H1 (cell line): ENCODE measurements around the gene TBX18. TPM values are rescaled to one million over a fixed set of nuclear protein-coding genes. Genes with fewer than 3 reads are reported as not detected.

Experiments used
- CTCF ChIA-PET: fragments of 300-600 bp; sonication (Branson Sonifier 250); formaldehyde crosslinking; loops from one replicate; lab custom pipeline; 2021; ENCODE audit not compliant: partially characterized antibody; lab: Charles Lee
- POLR2A ChIA-PET: fragments of 300-600 bp; sonication (Branson Sonifier 250); formaldehyde crosslinking; loops from one replicate; lab custom pipeline; 2021; ENCODE audit warnings: inconsistent platforms; ENCODE audit not compliant: partially characterized antibody; lab: Charles Lee
- DNase-seq, 2 experiments: peaks; one replicate each; pipeline versions ENCODE4 v3.0.0 to v3.0.0-alpha.2; 2010 to 2022; ENCODE audit warnings: low spot score in 2 of 2, low read depth in 1 of 2, mixed read lengths in 1 of 2
- FAIRE-seq: peaks from 2 replicates; lab custom pipeline; 2011; peaks lifted over from hg19 to GRCh38; lab: Jason Lieb, UNC
- H2AFZ ChIP-seq: 2 replicates; pipeline ENCODE4 v1.8.1; 2012; ENCODE audit warnings: low read length, inconsistent platforms
- H2AK5ac ChIP-seq: 2 replicates; pipeline ENCODE4 v1.6.1; 2013; ENCODE audit warnings: low read depth, low read length
- H2BK120ac ChIP-seq: replicated peaks from 2 replicates; pipeline ENCODE3; 2013; ENCODE audit warnings: low read depth, low read length, inconsistent platforms
- H2BK12ac ChIP-seq: 2 replicates; pipeline ENCODE4 v1.6.1; 2013; ENCODE audit warnings: low read depth, low read length
- H2BK15ac ChIP-seq: 2 replicates; pipeline ENCODE4 v1.6.1; 2013; ENCODE audit warnings: low read length
- H2BK20ac ChIP-seq: 2 replicates; pipeline ENCODE4 v1.6.1; 2013; ENCODE audit warnings: low read length
- H2BK5ac ChIP-seq: 2 replicates; pipeline ENCODE4 v1.6.1; 2013; ENCODE audit warnings: low read depth, low read length
- H3K14ac ChIP-seq: 2 replicates; pipeline ENCODE4 v1.6.1; 2013; ENCODE audit warnings: inconsistent platforms; ENCODE audit not compliant: insufficient read length
- H3K18ac ChIP-seq: 2 replicates; pipeline ENCODE4 v1.6.1; 2013; ENCODE audit warnings: low read length; ENCODE audit errors: extremely low read depth
- H3K23ac ChIP-seq: 2 replicates; pipeline ENCODE4 v1.6.1; 2013; ENCODE audit warnings: inconsistent platforms; ENCODE audit not compliant: insufficient read length
- H3K23me2 ChIP-seq: 2 replicates; pipeline ENCODE4 v1.6.1; 2013; ENCODE audit warnings: low read depth, low read length
- H3K27ac ChIP-seq: 2 replicates; pipeline ENCODE4 v1.6.1; 2011; ENCODE audit warnings: low read depth, low read length, inconsistent platforms
- H3K27me3 ChIP-seq, 4 experiments: replicated peaks in 1 of 4; 1 replicate in 1 of 4; 2 replicates in 3 of 4; pipeline versions ENCODE4 v1.6.1 to v1.8.1; 2011 to 2013; ENCODE audit warnings: low read length in 3 of 4, mild to moderate bottlenecking in 3 of 4, inconsistent platforms in 2 of 4, mixed read lengths in 2 of 4, moderate library complexity in 1 of 4; ENCODE audit not compliant: control insufficient read depth in 3 of 4, insufficient read depth in 3 of 4; ENCODE audit errors: extremely low read depth in 1 of 4
- H3K36me3 ChIP-seq, 4 experiments: 2 replicates each; pipeline versions ENCODE4 v1.6.1 to v1.8.1; 2011 to 2013; ENCODE audit warnings: mild to moderate bottlenecking in 4 of 4, low read length in 3 of 4, moderate library complexity in 2 of 4, control low read depth in 1 of 4, inconsistent platforms in 1 of 4; ENCODE audit not compliant: insufficient read depth in 4 of 4, control insufficient read depth in 2 of 4
- H3K4ac ChIP-seq: replicated peaks from 2 replicates; pipeline ENCODE3; 2013; ENCODE audit warnings: low read length, low read depth, mixed read lengths, inconsistent platforms; ENCODE audit not compliant: insufficient read length
- H3K4me1 ChIP-seq, 4 experiments: replicated peaks in 1 of 4; 1 replicate in 1 of 4; 2 replicates in 3 of 4; pipeline versions ENCODE4 v1.6.1 to v1.8.1; 2011 to 2013; ENCODE audit warnings: low read length in 3 of 4, inconsistent platforms in 2 of 4, mixed read lengths in 1 of 4; ENCODE audit not compliant: insufficient read depth in 4 of 4, control insufficient read depth in 3 of 4
- H3K4me2 ChIP-seq, 2 experiments: 2 replicates each; pipeline versions ENCODE4 v1.6.1 to v1.8.1; 2011 to 2013; ENCODE audit warnings: low read depth in 2 of 2, low read length in 2 of 2, control low read depth in 1 of 2, inconsistent platforms in 1 of 2, mild to moderate bottlenecking in 1 of 2; ENCODE audit not compliant: insufficient read depth in 1 of 2
- H3K4me3 ChIP-seq, 4 experiments: fragments of 200-600, 300-600 bp in 1 of 4; sonication (generic), shearing (Covaris generic), sonication (Bioruptor Twin) in 1 of 4; 2 replicates each; pipeline versions ENCODE4 v1.5.1 to v1.8.1; 2011 to 2016; ENCODE audit warnings: low read length in 4 of 4, low read depth in 3 of 4, control low read depth in 2 of 4, inconsistent platforms in 2 of 4, mild to moderate bottlenecking in 2 of 4, mixed read lengths in 1 of 4, moderate library complexity in 1 of 4; ENCODE audit not compliant: insufficient read depth in 2 of 4; ENCODE audit errors: extremely low read depth in 1 of 4
- H3K56ac ChIP-seq: replicated peaks from 2 replicates; pipeline ENCODE3; 2013; ENCODE audit warnings: low read depth, mild to moderate bottlenecking, mixed read lengths, low read length, inconsistent platforms; ENCODE audit not compliant: insufficient read length
- H3K79me1 ChIP-seq: 2 replicates; pipeline ENCODE4 v1.6.1; 2013; ENCODE audit warnings: low read depth, low read length, control low read depth
- H3K79me2 ChIP-seq, 2 experiments: 2 replicates each; pipeline versions ENCODE4 v1.6.1 to v1.8.1; 2012 to 2013; ENCODE audit warnings: low read length in 2 of 2, mild to moderate bottlenecking in 2 of 2, inconsistent platforms in 1 of 2; ENCODE audit not compliant: insufficient read depth in 2 of 2, control insufficient read depth in 1 of 2
- H3K9ac ChIP-seq, 4 experiments: replicated peaks in 1 of 4; 1 replicate in 1 of 4; 2 replicates in 3 of 4; pipeline versions ENCODE4 v1.6.1 to v1.8.1; 2011 to 2013; ENCODE audit warnings: low read depth in 3 of 4, low read length in 3 of 4, control low read depth in 2 of 4, mild to moderate bottlenecking in 2 of 4, moderate library complexity in 2 of 4, inconsistent platforms in 1 of 4; ENCODE audit errors: extremely low read depth in 1 of 4
- H3K9me3 ChIP-seq, 2 experiments: 2 replicates each; pipeline versions ENCODE4 v1.6.1 to v1.8.1; 2012 to 2013; ENCODE audit warnings: mild to moderate bottlenecking in 2 of 2, moderate library complexity in 2 of 2, control low read depth in 1 of 2, inconsistent platforms in 1 of 2, low read depth in 1 of 2, low read length in 1 of 2, mixed read lengths in 1 of 2; ENCODE audit not compliant: insufficient read depth in 2 of 2
- H4K20me1 ChIP-seq, 2 experiments: replicated peaks in 1 of 2; 2 replicates each; pipeline versions ENCODE3 to v1.8.1; 2011 to 2013; ENCODE audit warnings: inconsistent platforms in 2 of 2, low read length in 2 of 2, mild to moderate bottlenecking in 1 of 2; ENCODE audit not compliant: insufficient read depth in 2 of 2, control insufficient read depth in 1 of 2
- H4K5ac ChIP-seq: 2 replicates; pipeline ENCODE4 v1.6.1; 2013; ENCODE audit warnings: low read length, low read depth, mixed read lengths, inconsistent platforms; ENCODE audit not compliant: insufficient read length
- H4K8ac ChIP-seq: 2 replicates; pipeline ENCODE4 v1.8.0; 2013; ENCODE audit warnings: mild to moderate bottlenecking, moderate library complexity, low read length, inconsistent platforms; ENCODE audit not compliant: insufficient read depth; ENCODE audit errors: extremely low read depth
- H4K91ac ChIP-seq: replicated peaks from 2 replicates; pipeline ENCODE3; 2013; ENCODE audit warnings: low read length, mixed read lengths, inconsistent platforms; ENCODE audit not compliant: insufficient read length
- CEBPB ChIP-seq: IDR thresholded peaks from 2 replicates; pipeline ENCODE4 v1.6.1; 2012; ENCODE audit warnings: low read depth, low read length
- GTF2F1 ChIP-seq: IDR thresholded peaks from 2 replicates; pipeline ENCODE4 v1.6.1; 2012; ENCODE audit warnings: low read depth, low read length, improper control_type of control experiment, borderline replicate concordance
- HDAC6 ChIP-seq: IDR thresholded peaks from one replicate; pipeline ENCODE4 v1.7.1; 2012; ENCODE audit warnings: low read depth, mild to moderate bottlenecking, inconsistent platforms, low read length, moderate library complexity
- RBBP5 ChIP-seq: IDR thresholded peaks from 2 replicates; pipeline ENCODE4 v1.7.1; 2012; ENCODE audit warnings: low read depth, mild to moderate bottlenecking, inconsistent platforms, low read length, moderate library complexity, borderline replicate concordance
- TCF12 ChIP-seq: IDR thresholded peaks from 2 replicates; pipeline ENCODE4 v1.6.1; 2011; ENCODE audit warnings: low read depth, mild to moderate bottlenecking, low read length
- WGBS, 2 experiments: shearing (Covaris generic) in 1 of 2; methylation state at CpG; one replicate each; pipeline versions ENCODE4 v1.1.6 to v1.1.7; 2013 to 2015; ENCODE audit warnings: low lambda C conversion rate in 2 of 2, mixed read lengths in 2 of 2, inconsistent platforms in 1 of 2, low coverage in 1 of 2, missing lambda C conversion rate in 1 of 2; ENCODE audit not compliant: insufficient replicate concordance in 2 of 2, insufficient coverage in 1 of 2, insufficient read length in 1 of 2; ENCODE audit errors: extremely low coverage in 1 of 2, missing lambda C conversion rate in 1 of 2; 5-methylcytosine and 5-hydroxymethylcytosine counted together
- polyA plus RNA-seq, 7 experiments: library from polyadenylated mRNA; depleted of rRNA in 3 of 7; stranded (reverse) in 5 of 7; unstranded in 2 of 7; fragments of >200 nt in 5 of 7; fragments of 200-250 nt in 2 of 7; gene quantifications; 1 replicate in 5 of 7; 2 replicates in 1 of 7; 4 replicates in 1 of 7; pipeline versions ENCODE4 v1.2.1 to v1.2.3, GENCODE V29; 2011 to 2013; ENCODE audit warnings: missing spikeins in 2 of 7, mixed read lengths in 2 of 7
- total RNA-seq: library from RNA; stranded (reverse); fragmentation: NEBNext Ultra II Directional; extraction: Animal tissue kit (Norgen Biotek cat#: 25700); gene quantifications from 2 replicates; pipeline ENCODE4 v1.2.1, GENCODE V29; 2021
- TF ChIP-seq, protein P1 (sequence below), 3 experiments: IDR thresholded peaks; 1 replicate in 2 of 3; 2 replicates in 1 of 3; pipeline versions ENCODE4 v1.5.1 to v1.6.1; 2011; ENCODE audit warnings: low read length in 3 of 3, mild to moderate bottlenecking in 3 of 3, inconsistent platforms in 2 of 3, low read depth in 1 of 3, moderate library complexity in 1 of 3; ENCODE audit not compliant: insufficient read depth in 1 of 3; ENCODE audit errors: control extremely low read depth in 1 of 3

The TBX18 gene
- total and polyA plus RNA-seq, 2 of the 8 experiments (the other 6 are each of a cell fraction or from before 2014, with no cell fraction given), result 0.02 TPM; not detected in 1

GRCh38 chr6:84804720-84805119, 40.3 kb upstream of the TBX18 start:
- no peak overlapping the region for H2BK12ac ChIP-seq
- no peaks in the 10 kb centered on the region for H3K36me3 ChIP-seq
- DNase-seq (no peak), FAIRE-seq (no peak)
- H3K79me2 ChIP-seq, result no peaks in the 10 kb centered on the region
- H3K9ac ChIP-seq, result no peak overlapping the region
- H2BK20ac ChIP-seq, result no peak overlapping the region
- no peaks in the 10 kb centered on the region for H3K9me3 ChIP-seq
- no peak overlapping the region for H2BK5ac ChIP-seq
- H2BK120ac ChIP-seq, result no peak overlapping the region
- no peak overlapping the region for H3K56ac ChIP-seq
- H3K4me1 ChIP-seq, result no peaks in the 10 kb centered on the region
- H4K20me1 ChIP-seq, result no peaks in the 10 kb centered on the region
- no peak overlapping the region for H3K18ac ChIP-seq
- no peak overlapping the region for H3K4me3 ChIP-seq
- no peak overlapping the region for H3K14ac ChIP-seq
- no peak overlapping the region for H4K91ac ChIP-seq
- no peaks in the 10 kb centered on the region for H3K79me1 ChIP-seq
- H3K23me2 ChIP-seq, result no peaks in the 10 kb centered on the region
- POLR2A ChIA-PET, result no interaction called here
- no peak overlapping the region for H3K23ac ChIP-seq
- no peak overlapping the region for H2AK5ac ChIP-seq
- no peak overlapping the region for H2BK15ac ChIP-seq
- no peak overlapping the region for H4K5ac ChIP-seq
- 85% methylated on average over 3 of the region's 3 CpGs; no CpG with 5 or more reads in 1 of the 2 experiments for WGBS, 2 experiments
- CTCF ChIA-PET, result interaction anchor here (0.6 kb wide), 1 partner anchor 117 kb away, joined by 3 read pairs; no protein-coding TSS in a partner anchor
- H2AFZ ChIP-seq, result no peak overlapping the region
- H4K8ac ChIP-seq, result no peak overlapping the region
- no peak overlapping the region for H3K4me2 ChIP-seq
- H3K27ac ChIP-seq, result no peak overlapping the region
- no peaks in the 10 kb centered on the region for H3K27me3 ChIP-seq
- H3K4ac ChIP-seq, result no peak overlapping the region
- TF ChIP-seq HDAC6 (no peak), TCF12 (no peak), RBBP5 (no peak), CEBPB (no peak), GTF2F1 (no peak)
- TF ChIP-seq, protein P1, sequence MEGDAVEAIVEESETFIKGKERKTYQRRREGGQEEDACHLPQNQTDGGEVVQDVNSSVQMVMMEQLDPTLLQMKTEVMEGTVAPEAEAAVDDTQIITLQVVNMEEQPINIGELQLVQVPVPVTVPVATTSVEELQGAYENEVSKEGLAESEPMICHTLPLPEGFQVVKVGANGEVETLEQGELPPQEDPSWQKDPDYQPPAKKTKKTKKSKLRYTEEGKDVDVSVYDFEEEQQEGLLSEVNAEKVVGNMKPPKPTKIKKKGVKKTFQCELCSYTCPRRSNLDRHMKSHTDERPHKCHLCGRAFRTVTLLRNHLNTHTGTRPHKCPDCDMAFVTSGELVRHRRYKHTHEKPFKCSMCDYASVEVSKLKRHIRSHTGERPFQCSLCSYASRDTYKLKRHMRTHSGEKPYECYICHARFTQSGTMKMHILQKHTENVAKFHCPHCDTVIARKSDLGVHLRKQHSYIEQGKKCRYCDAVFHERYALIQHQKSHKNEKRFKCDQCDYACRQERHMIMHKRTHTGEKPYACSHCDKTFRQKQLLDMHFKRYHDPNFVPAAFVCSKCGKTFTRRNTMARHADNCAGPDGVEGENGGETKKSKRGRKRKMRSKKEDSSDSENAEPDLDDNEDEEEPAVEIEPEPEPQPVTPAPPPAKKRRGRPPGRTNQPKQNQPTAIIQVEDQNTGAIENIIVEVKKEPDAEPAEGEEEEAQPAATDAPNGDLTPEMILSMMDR (IDR thresholded peaks at IDR 0.05; ENCODE audit: control extremely low read depth in 1 of 3, insufficient read depth in 1 of 3, low read depth in 1 of 3, low read length in 3 of 3), result no peak
